ENCODE data around the gene ELAVL2.

ELAVL2 gene

DNA sequence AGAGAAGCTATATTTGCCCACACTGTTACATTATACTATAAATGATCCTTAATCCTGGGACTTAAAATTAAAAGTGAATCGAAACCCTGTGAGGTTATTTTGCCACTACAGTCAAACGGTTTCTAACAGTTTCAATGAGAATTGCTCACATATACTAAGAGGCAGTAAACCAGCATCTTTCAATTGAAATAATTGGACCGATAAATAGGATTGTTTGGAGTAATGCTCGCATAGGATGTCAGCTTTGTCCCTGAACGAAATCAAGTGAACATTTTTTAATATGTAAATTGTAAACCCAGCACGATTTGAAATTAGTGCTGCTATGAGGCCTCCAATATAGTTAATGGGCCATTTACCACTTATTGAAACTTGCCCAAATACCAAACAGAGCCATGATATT is 60.5 kb downstream of the ELAVL2 start:
- Mint-ChIP-seq H3K9me3 (peaks cover 5% of the 10 kb centered on the region), H3K4me1 (no peaks in the 10 kb centered on the region), H3K27ac (no peak overlapping the region), H3K27me3 (no peaks in the 10 kb centered on the region), H3K36me3 (no peaks in the 10 kb centered on the region), H3K4me3 (no peak overlapping the region)
- no peak for ATAC-seq

DNA sequence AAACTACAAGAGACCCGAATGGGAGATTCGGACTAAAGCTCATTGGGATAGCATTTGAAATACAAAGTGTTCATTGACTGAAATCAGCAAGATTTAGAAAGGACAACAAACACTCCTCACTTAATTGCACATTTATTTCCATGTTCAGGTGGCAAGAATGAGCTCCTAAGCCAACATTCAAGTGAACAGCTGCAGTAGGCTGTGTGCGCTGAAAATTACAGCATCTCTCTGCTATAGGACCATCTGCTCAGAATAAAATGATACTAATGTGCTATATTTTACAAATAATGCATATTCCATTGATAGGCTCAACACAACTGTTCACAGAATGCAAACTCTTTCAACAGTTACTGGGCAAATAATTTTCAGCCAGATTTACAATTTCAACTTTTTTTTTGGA is 61.8 kb downstream of the ELAVL2 start:
- Mint-ChIP-seq H3K4me3 (no peak overlapping the region), H3K4me1 (no peaks in the 10 kb centered on the region), H3K9me3 (peaks cover 5% of the 10 kb centered on the region), H3K36me3 (no peaks in the 10 kb centered on the region), H3K27me3 (no peaks in the 10 kb centered on the region), H3K27ac (no peak overlapping the region)
- no peak for ATAC-seq

GRCh38 chr9:23754551-23754950 is 71.5 kb downstream of the ELAVL2 start:
- H3K27ac Mint-ChIP-seq, result no peak overlapping the region
- H3K9me3 Mint-ChIP-seq, result peaks cover 4% of the 10 kb centered on the region
- H3K36me3 Mint-ChIP-seq, result no peaks in the 10 kb centered on the region
- ATAC-seq, result no peak
- H3K4me1 Mint-ChIP-seq, result no peaks in the 10 kb centered on the region
- no peak overlapping the region for H3K4me3 Mint-ChIP-seq
- no peaks in the 10 kb centered on the region for H3K27me3 Mint-ChIP-seq

GRCh38 chr9:23752859-23753258 is 73.2 kb downstream of the ELAVL2 start:
- Mint-ChIP-seq H3K9me3 (peaks cover 4% of the 10 kb centered on the region), H3K4me3 (no peak overlapping the region), H3K27me3 (no peaks in the 10 kb centered on the region), H3K27ac (no peak overlapping the region), H3K36me3 (no peaks in the 10 kb centered on the region), H3K4me1 (no peaks in the 10 kb centered on the region)
- ATAC-seq, result no peak

- Mint-ChIP-seq H3K4me1 (no peaks in the 10 kb centered on the region), H3K27ac (no peak overlapping the region), H3K9me3 (peaks cover 4% of the 10 kb centered on the region), H3K27me3 (no peaks in the 10 kb centered on the region), H3K36me3 (no peaks in the 10 kb centered on the region), H3K4me3 (no peak overlapping the region)
- ATAC-seq, result no peak
These were observed 74.4 kb downstream of the ELAVL2 start for GRCh38 chr9:23751633-23752032.

DNA sequence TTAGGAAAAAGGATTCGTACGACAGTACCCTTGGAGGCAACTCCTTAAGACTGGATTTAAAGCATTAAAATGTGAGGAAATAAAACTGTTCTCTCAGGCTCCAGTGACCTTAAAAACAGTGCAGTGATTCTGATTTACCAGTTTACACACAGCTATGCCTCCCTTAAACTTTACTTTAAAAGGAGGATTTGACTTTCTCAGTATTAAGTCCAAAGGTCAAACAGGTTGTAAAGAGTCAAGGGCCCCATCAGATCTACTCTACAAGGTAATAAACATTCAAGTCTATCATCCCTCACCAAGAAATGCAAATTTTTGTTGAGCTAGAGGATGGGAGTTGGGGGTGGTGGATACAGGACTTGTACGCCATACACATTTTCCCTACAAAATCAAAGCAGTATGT is 75.2 kb downstream of the ELAVL2 start:
- Mint-ChIP-seq H3K36me3 (no peaks in the 10 kb centered on the region), H3K27ac (no peak overlapping the region), H3K4me3 (no peak overlapping the region), H3K4me1 (no peaks in the 10 kb centered on the region), H3K9me3 (peaks cover 4% of the 10 kb centered on the region), H3K27me3 (no peaks in the 10 kb centered on the region)
- no peak for ATAC-seq

- H3K36me3 Mint-ChIP-seq, result no peaks in the 10 kb centered on the region
- peaks cover 7% of the 10 kb centered on the region for H3K9me3 Mint-ChIP-seq
- H3K4me1 Mint-ChIP-seq, result no peaks in the 10 kb centered on the region
- H3K27ac Mint-ChIP-seq, result no peak overlapping the region
- no peaks in the 10 kb centered on the region for H3K27me3 Mint-ChIP-seq
- no peak overlapping the region for H3K4me3 Mint-ChIP-seq
- ATAC-seq, result no peak
These were observed 78.7 kb downstream of the ELAVL2 start for GRCh38 chr9:23747088-23748075.

GRCh38 chr9:23746317-23746716 is 79.7 kb downstream of the ELAVL2 start:
- Mint-ChIP-seq H3K27me3 (no peaks in the 10 kb centered on the region), H3K4me1 (no peaks in the 10 kb centered on the region), H3K27ac (no peak overlapping the region), H3K36me3 (no peaks in the 10 kb centered on the region), H3K9me3 (peaks cover 5% of the 10 kb centered on the region), H3K4me3 (no peak overlapping the region)
- no peak for ATAC-seq

- no peaks in the 10 kb centered on the region for H3K4me1 Mint-ChIP-seq
- no peak for ATAC-seq
- no peak overlapping the region for H3K27ac Mint-ChIP-seq
- H3K27me3 Mint-ChIP-seq, result no peaks in the 10 kb centered on the region
- H3K36me3 Mint-ChIP-seq, result no peaks in the 10 kb centered on the region
- H3K4me3 Mint-ChIP-seq, result no peak overlapping the region
- peaks cover 5% of the 10 kb centered on the region for H3K9me3 Mint-ChIP-seq
These were observed 83.0 kb downstream of the ELAVL2 start for GRCh38 chr9:23743036-23743435.

- H3K27me3 Mint-ChIP-seq, result no peaks in the 10 kb centered on the region
- peaks cover 9% of the 10 kb centered on the region for H3K9me3 Mint-ChIP-seq
- H3K4me1 Mint-ChIP-seq, result no peaks in the 10 kb centered on the region
- no peaks in the 10 kb centered on the region for H3K36me3 Mint-ChIP-seq
- no peak overlapping the region for H3K4me3 Mint-ChIP-seq
- no peak overlapping the region for H3K27ac Mint-ChIP-seq
- no peak for ATAC-seq
These were observed 84.7 kb downstream of the ELAVL2 start for GRCh38 chr9:23741351-23741750.

DNA sequence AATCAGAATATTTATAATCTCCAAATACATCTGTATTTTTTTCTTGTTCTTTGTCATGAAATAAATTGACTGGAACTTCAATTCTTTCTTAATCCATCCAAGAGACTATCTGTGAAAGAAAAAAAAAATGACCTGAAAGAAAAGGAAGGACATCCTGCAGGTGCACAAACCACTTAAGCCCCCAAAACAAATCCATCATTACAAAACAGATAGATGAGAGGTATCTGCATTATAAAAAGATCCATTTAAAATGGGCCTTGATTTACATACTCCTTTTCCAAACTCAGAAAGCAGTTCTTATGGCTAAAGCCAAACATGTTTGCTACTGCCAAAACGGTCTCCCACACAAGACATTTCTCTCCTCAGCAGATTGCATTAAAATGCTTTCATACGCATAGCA is 85.5 kb downstream of the ELAVL2 start:
- ATAC-seq, result no peak
- H3K36me3 Mint-ChIP-seq, result no peaks in the 10 kb centered on the region
- no peaks in the 10 kb centered on the region for H3K4me1 Mint-ChIP-seq
- H3K9me3 Mint-ChIP-seq, result peaks cover 8% of the 10 kb centered on the region
- H3K27me3 Mint-ChIP-seq, result no peaks in the 10 kb centered on the region
- no peak overlapping the region for H3K27ac Mint-ChIP-seq
- H3K4me3 Mint-ChIP-seq, result no peak overlapping the region

DNA sequence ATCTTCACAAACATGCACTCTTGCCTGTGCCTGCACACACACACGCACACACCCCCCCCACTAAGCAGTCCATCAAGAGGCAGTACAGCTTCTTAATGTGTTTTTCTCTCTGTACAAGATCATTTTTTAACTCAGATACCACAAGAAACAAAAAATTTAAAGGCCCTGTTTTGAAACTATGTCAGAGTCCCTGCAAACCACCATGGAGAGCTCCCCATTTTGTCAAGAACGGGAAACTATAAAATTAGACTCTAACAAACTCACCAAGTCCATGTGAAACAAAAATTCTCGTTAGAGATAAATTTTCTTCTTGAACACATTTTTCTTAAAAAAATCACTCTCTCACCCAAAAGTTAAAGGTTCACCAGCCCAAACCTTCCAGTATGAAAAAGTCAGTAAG is 86.3 kb downstream of the ELAVL2 start:
- H3K4me1 Mint-ChIP-seq, result no peaks in the 10 kb centered on the region
- H3K27me3 Mint-ChIP-seq, result no peaks in the 10 kb centered on the region
- H3K27ac Mint-ChIP-seq, result no peak overlapping the region
- H3K9me3 Mint-ChIP-seq, result peaks cover 7% of the 10 kb centered on the region
- no peaks in the 10 kb centered on the region for H3K36me3 Mint-ChIP-seq
- ATAC-seq, result no peak
- H3K4me3 Mint-ChIP-seq, result no peak overlapping the region

- Mint-ChIP-seq H3K9me3 (peaks cover 8% of the 10 kb centered on the region), H3K27ac (no peak overlapping the region), H3K27me3 (no peaks in the 10 kb centered on the region), H3K36me3 (no peaks in the 10 kb centered on the region), H3K4me3 (no peak overlapping the region), H3K4me1 (no peaks in the 10 kb centered on the region)
- ATAC-seq, result no peak
These were observed 89.7 kb downstream of the ELAVL2 start for GRCh38 chr9:23736293-23736692.

DNA sequence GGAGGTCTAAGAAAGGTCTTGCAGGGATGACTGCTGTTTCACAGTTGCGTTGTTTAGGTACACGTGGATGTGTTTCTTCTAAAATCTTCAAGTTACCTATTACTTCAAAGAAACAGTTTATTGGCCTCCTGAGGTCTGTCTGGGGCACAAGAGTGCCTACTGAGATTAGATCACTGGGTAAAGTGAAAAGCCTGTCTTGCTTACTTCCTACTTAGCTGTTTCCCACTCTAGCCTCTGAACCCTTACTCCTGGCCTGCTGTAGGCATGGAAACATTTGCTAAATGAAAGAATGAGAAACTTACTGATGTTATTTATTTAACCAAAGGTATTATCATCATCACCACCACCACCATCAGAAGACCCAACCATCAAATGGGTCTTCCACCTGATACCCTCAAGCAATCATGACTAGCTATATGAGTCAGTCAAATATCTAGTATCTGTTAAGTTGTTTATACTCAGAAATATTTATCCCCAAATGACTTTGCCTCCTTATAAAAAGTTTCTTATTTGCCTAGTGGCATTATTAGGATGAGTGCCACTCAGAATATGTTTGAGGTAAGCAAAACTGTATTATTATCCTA is 92.5 kb downstream of the ELAVL2 start:
- no peak for ATAC-seq
- no peaks in the 10 kb centered on the region for H3K4me1 Mint-ChIP-seq
- peaks cover 8% of the 10 kb centered on the region for H3K9me3 Mint-ChIP-seq
- H3K4me3 Mint-ChIP-seq, result no peak overlapping the region
- no peak overlapping the region for H3K27ac Mint-ChIP-seq
- H3K36me3 Mint-ChIP-seq, result no peaks in the 10 kb centered on the region
- H3K27me3 Mint-ChIP-seq, result no peaks in the 10 kb centered on the region

GRCh38 chr9:23731353-23731752 is 94.7 kb downstream of the ELAVL2 start:
- Mint-ChIP-seq H3K4me3 (no peak overlapping the region), H3K27ac (no peak overlapping the region), H3K36me3 (no peaks in the 10 kb centered on the region), H3K4me1 (no peaks in the 10 kb centered on the region), H3K9me3 (peaks cover 8% of the 10 kb centered on the region), H3K27me3 (no peaks in the 10 kb centered on the region)
- ATAC-seq, result no peak

GRCh38 chr9:23730364-23730763 is 95.7 kb downstream of the ELAVL2 start:
- H3K4me1 Mint-ChIP-seq, result no peaks in the 10 kb centered on the region
- no peak overlapping the region for H3K27ac Mint-ChIP-seq
- ATAC-seq, result no peak
- no peaks in the 10 kb centered on the region for H3K27me3 Mint-ChIP-seq
- peaks cover 8% of the 10 kb centered on the region for H3K9me3 Mint-ChIP-seq
- H3K36me3 Mint-ChIP-seq, result no peaks in the 10 kb centered on the region
- H3K4me3 Mint-ChIP-seq, result no peak overlapping the region

Measured in stimulated activated memory B cell treated with anti-CD40 and anti-IgM and Interleukin-4, amounts not matched to agents 10 μg/mL and 1 μg/mL and 100 μg/mL, for 72 hours (primary cell).